HG02678 (cell line): ENCODE results near the gene DCLK2.

Source experiments
- ATAC-seq: cut with Tn5 transposase; IDR thresholded peaks from one replicate; pipeline ENCODE4 v1.9.1; 2021; ENCODE audit warnings: mild to moderate bottlenecking, moderate library complexity; ENCODE audit not compliant: unreplicated experiment

The DCLK2 gene

GRCh38 chr4:150068300-150068960, 9.8 kb upstream of the DCLK2 start:
- ATAC-seq = no peak

GRCh38 chr4:150069353-150069752, 8.9 kb upstream of the DCLK2 start:
- ATAC-seq = no peak

GRCh38 chr4:150070464-150071170, 7.6 kb upstream of the DCLK2 start:
- no peak for ATAC-seq

GRCh38 chr4:150072471-150072870, 5.8 kb upstream of the DCLK2 start:
- no peak for ATAC-seq

- no peak for ATAC-seq
Measured at GRCh38 chr4:150072906-150073714, 5.1 kb upstream of the DCLK2 start.

GRCh38 chr4:150074064-150074463, 4.2 kb upstream of the DCLK2 start:
- ATAC-seq = no peak

GRCh38 chr4:150078579-150079080, 385 bp downstream of the DCLK2 start:
- peak; percentile 28 for ATAC-seq

GRCh38 chr4:150079081-150079581, 886 bp downstream of the DCLK2 start:
- peak; percentile 50 for ATAC-seq

GRCh38 chr4:150080337-150080736, 2.1 kb downstream of the DCLK2 start:
- ATAC-seq = no peak

GRCh38 chr4:150080875-150081274, 2.6 kb downstream of the DCLK2 start:
- no peak for ATAC-seq

GRCh38 chr4:150082241-150082640, 4.0 kb downstream of the DCLK2 start:
- peak; percentile 54 for ATAC-seq

GRCh38 chr4:150087006-150087405, 8.8 kb downstream of the DCLK2 start:
- no peak for ATAC-seq

GRCh38 chr4:150089732-150090131, 11.5 kb downstream of the DCLK2 start:
- no peak for ATAC-seq

- no peak for ATAC-seq
Measured at GRCh38 chr4:150090836-150091235, 12.6 kb downstream of the DCLK2 start.

- ATAC-seq = no peak
Measured at GRCh38 chr4:150094676-150095075, 16.4 kb downstream of the DCLK2 start.

- ATAC-seq = no peak
Measured at GRCh38 chr4:150096625-150097024, 18.4 kb downstream of the DCLK2 start.

- no peak for ATAC-seq
Measured at GRCh38 chr4:150098214-150098613, 20.0 kb downstream of the DCLK2 start.

- no peak for ATAC-seq
Measured at GRCh38 chr4:150104404-150105027, 26.3 kb downstream of the DCLK2 start.

GRCh38 chr4:150106886-150107285, 28.6 kb downstream of the DCLK2 start:
- no peak for ATAC-seq

GRCh38 chr4:150108691-150109090, 30.4 kb downstream of the DCLK2 start:
- no peak for ATAC-seq

- no peak for ATAC-seq
Measured at GRCh38 chr4:150114641-150115040, 36.4 kb downstream of the DCLK2 start.
